ENCODE results near the gene GPR42. TPM values are rescaled to one million over a fixed set of nuclear protein-coding genes. Genes with fewer than 3 reads are reported as not detected.

GPR42 gene
- total RNA-seq, 1 experiment from 2014 or later, result not detected

- no peaks in the 10 kb centered on the region for H3K9me2 ChIP-seq (ENCODE audit: insufficient read depth)
- ChIA-PET CTCF (no interaction called here), POLR2A (no interaction called here), RAD21 (ENCODE audit: low non-redundant PET in 1 of 2, low total read pairs in 2 of 2, uncharacterized antibody in 2 of 2, unreplicated experiment in 2 of 2) (no interaction called here)
- H3K9ac ChIP-seq (ENCODE audit: low read length), result no peak overlapping the region
- DNase-seq (ENCODE audit: low read depth, low spot score) (no peak), ATAC-seq (no peak)
- H3K36me3 ChIP-seq (ENCODE audit: control insufficient read depth in 1 of 2, insufficient read depth in 2 of 2, low read length in 2 of 2), result no peaks in the 10 kb centered on the region
- H3K4me1 ChIP-seq (ENCODE audit: control insufficient read depth in 1 of 2, insufficient read depth in 2 of 2, low read length in 2 of 2), result peaks cover 0 to 7% of the 10 kb centered on the region in 2 experiments; a peak in 1 of 4 replicates
- no peaks in the 10 kb centered on the region for H3K79me2 ChIP-seq (ENCODE audit: insufficient read depth, low read length)
- H3K4me2 ChIP-seq (ENCODE audit: low read length), result no peak overlapping the region
- no TSS peak for BruUV-seq (replicated peaks)
- H3K4me3 ChIP-seq (replicated peaks in 1 of 2; ENCODE audit: low read depth in 1 of 2, low read length in 2 of 2), result no peak overlapping the region
- no peak for TF ChIP-seq MAX (IDR thresholded peaks at IDR 0.05)
- no peak for TF ChIP-seq POLR2AphosphoS5 (IDR thresholded peaks at IDR 0.05; ENCODE audit: low read depth, low read length)
- H4K20me1 ChIP-seq (ENCODE audit: insufficient read depth), result no peaks in the 10 kb centered on the region
- H2AFZ ChIP-seq (ENCODE audit: low read depth, low read length, poor library complexity, severe bottlenecking), result no peak overlapping the region
- H3K27ac ChIP-seq (ENCODE audit: low read depth, low read length), result no peak overlapping the region
- intact Hi-C loops (cut with micrococcal nuclease), result loop anchor here (10.0 kb wide), 1 partner anchor 364 kb away; the partner anchor contains the start of gene KMT2B
- no peaks in the 10 kb centered on the region for H3K9me3 ChIP-seq (ENCODE audit: control insufficient read depth in 1 of 2, insufficient read depth in 1 of 2, low read depth in 1 of 2, low read length in 2 of 2)
- H3K27me3 ChIP-seq (ENCODE audit: insufficient read depth, low read length), result no peaks in the 10 kb centered on the region
These were observed 20.3 kb upstream of the GPR42 start for GRCh38 chr19:35350591-35350990.

GRCh38 chr19:35351411-35352176 lies 19.3 kb upstream of the GPR42 start:
- Histone ChIP-seq H3K9ac (ENCODE audit: low read length) (no peak overlapping the region), H3K4me2 (ENCODE audit: low read length) (no peak overlapping the region), H3K79me2 (ENCODE audit: insufficient read depth, low read length) (no peaks in the 10 kb centered on the region), H4K20me1 (ENCODE audit: insufficient read depth) (no peaks in the 10 kb centered on the region), H2AFZ (ENCODE audit: low read depth, low read length, poor library complexity, severe bottlenecking) (no peak overlapping the region), H3K9me3 (ENCODE audit: control insufficient read depth in 1 of 2, insufficient read depth in 1 of 2, low read depth in 1 of 2, low read length in 2 of 2) (no peaks in the 10 kb centered on the region), H3K27me3 (ENCODE audit: insufficient read depth, low read length) (no peaks in the 10 kb centered on the region), H3K9me2 (ENCODE audit: insufficient read depth) (no peaks in the 10 kb centered on the region), H3K4me3 (replicated peaks in 1 of 2; ENCODE audit: low read depth in 1 of 2, low read length in 2 of 2) (no peak overlapping the region), H3K36me3 (ENCODE audit: control insufficient read depth in 1 of 2, insufficient read depth in 2 of 2, low read length in 2 of 2) (no peaks in the 10 kb centered on the region), H3K4me1 (ENCODE audit: control insufficient read depth in 1 of 2, insufficient read depth in 2 of 2, low read length in 2 of 2) (peaks cover 0 to 7% of the 10 kb centered on the region in 2 experiments; a peak in 1 of 4 replicates), H3K27ac (ENCODE audit: low read depth, low read length) (no peak overlapping the region)
- no peak for TF ChIP-seq CTCF (IDR thresholded peaks at IDR 0.05 in 2 of 3, conservative IDR thresholded peaks at IDR 0.05 in 1 of 3; ENCODE audit: borderline replicate concordance in 1 of 3, insufficient read depth in 1 of 3, low read depth in 2 of 3, low read length in 2 of 3)
- intact Hi-C loops (cut with micrococcal nuclease), result loop anchor here (1.0 to 10.0 kb wide), 2 partner anchors 117 to 363 kb away; partner anchors contain the start of gene KMT2B
- RAD21 ChIA-PET (ENCODE audit: low non-redundant PET in 1 of 2, low total read pairs in 2 of 2, uncharacterized antibody in 2 of 2, unreplicated experiment in 2 of 2), result interaction anchor here in 1 of 2 experiments (0.7 kb wide), 1 partner anchor 159 kb away, joined by 3 read pairs; no protein-coding TSS in a partner anchor
- BruUV-seq (replicated peaks), result no TSS peak
- CTCF ChIA-PET, result no interaction called here
- no peak for ATAC-seq
- no peak for DNase-seq (ENCODE audit: low read depth, low spot score)
- POLR2A ChIA-PET, result no interaction called here
